HEK293 (cell line): ENCODE measurements around the gene GPR141.

ENCODE experiments used
- CTCF ChIP-seq: fragments of 450-650 bp; formaldehyde crosslinking; IDR thresholded peaks from 2 replicates; pipeline ENCODE4 v1.5.1; 2016; ENCODE audit warnings: missing biosample characterization, missing genetic modification characterization
- MEIS1 ChIP-seq: sonication (generic); formaldehyde crosslinking; IDR thresholded peaks from 2 replicates; pipeline ENCODE4 v1.8.1; 2022; ENCODE audit warnings: missing genetic modification reagents, mild to moderate bottlenecking, borderline replicate concordance
- SCRT1 ChIP-seq: fragments of 450-650 bp; formaldehyde crosslinking; IDR thresholded peaks from 2 replicates; pipeline ENCODE4 v1.5.1; 2016; ENCODE audit warnings: missing biosample characterization, missing genetic modification characterization, borderline replicate concordance
- ZFP37 ChIP-seq: fragments of 450-650 bp; formaldehyde crosslinking; IDR thresholded peaks from 2 replicates; pipeline ENCODE4 v1.5.1; 2016; ENCODE audit warnings: missing biosample characterization, missing genetic modification characterization
- ZNF121 ChIP-seq: fragments of 450-650 bp; formaldehyde crosslinking; IDR thresholded peaks from 2 replicates; pipeline ENCODE4 v1.5.1; 2016; ENCODE audit warnings: missing biosample characterization, missing genetic modification characterization
- ZNF146 ChIP-seq: fragments of 450-650 bp; formaldehyde crosslinking; IDR thresholded peaks from 2 replicates; pipeline ENCODE4 v1.5.1; 2016; ENCODE audit warnings: missing biosample characterization, missing genetic modification characterization
- ZNF280D ChIP-seq: fragments of 450-650 bp; formaldehyde crosslinking; IDR thresholded peaks from 2 replicates; pipeline ENCODE4 v1.5.1; 2016; ENCODE audit warnings: missing biosample characterization, missing genetic modification characterization
- ZNF768 ChIP-seq: fragments of 450-650 bp; formaldehyde crosslinking; IDR thresholded peaks from 2 replicates; pipeline ENCODE4 v1.5.1; 2018; ENCODE audit warnings: missing biosample characterization, mild to moderate bottlenecking, missing genetic modification characterization
- ZSCAN18 ChIP-seq: fragments of 450-650 bp; formaldehyde crosslinking; IDR thresholded peaks from 2 replicates; pipeline ENCODE4 v1.5.1; 2016; ENCODE audit warnings: missing biosample characterization, missing genetic modification characterization

DNA sequence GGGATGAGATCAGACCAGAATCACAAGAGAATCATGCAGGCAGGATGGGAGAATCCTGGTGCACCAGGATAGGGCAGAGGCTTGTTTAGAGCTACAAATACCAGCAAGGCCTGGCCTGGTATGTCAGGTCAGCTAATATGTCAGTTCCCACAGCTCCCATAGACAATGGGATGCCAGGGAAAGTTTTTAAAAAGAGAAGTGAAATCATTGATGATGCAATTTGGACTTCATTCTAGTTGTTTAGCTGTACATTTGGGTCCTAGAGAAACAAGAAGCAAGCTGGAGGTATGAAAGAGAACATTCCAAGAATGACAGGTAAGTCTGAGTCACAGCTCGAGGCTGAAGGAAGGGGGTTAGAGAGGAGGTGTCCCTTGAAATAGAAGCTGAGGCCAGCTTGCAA is 45.2 kb downstream of the GPR141 start:
- TF ChIP-seq ZNF121 (tag by site-specific recombination) (no peak), ZNF146 (tag by site-specific recombination) (no peak), CTCF (tag by site-specific recombination) (no peak), MEIS1 (CRISPR knock-in tag) (no peak), ZNF768 (no peak), ZSCAN18 (no peak), ZFP37 (tag by site-specific recombination) (no peak), SCRT1 (tag by site-specific recombination) (no peak), ZNF280D (tag by site-specific recombination) (no peak)
